GM12878 (cell line): ENCODE data around the gene GLUD1.

ENCODE experiments used
- ATF3 ChIP-seq: IDR thresholded peaks from 2 replicates; pipeline ENCODE4 v1.6.1; 2011; ENCODE audit warnings: low read depth, mild to moderate bottlenecking, low read length, moderate library complexity, borderline replicate concordance; ENCODE audit errors: extremely low read depth
- CBFB ChIP-seq: IDR thresholded peaks from 2 replicates; pipeline ENCODE4 v1.6.1; 2016; ENCODE audit warnings: antibody characterized with exemption, low read depth
- CBX5 ChIP-seq: sonication (generic); IDR thresholded peaks from 2 replicates; pipeline ENCODE4 v1.6.1; 2016; ENCODE audit warnings: low read depth, moderate library complexity, mild to moderate bottlenecking, inconsistent platforms
- CTCF ChIP-seq, 3 experiments: IDR thresholded peaks in 2 of 3; conservative IDR thresholded peaks in 1 of 3; 2 replicates each; pipeline ENCODE4 v1.5.1; 2011; ENCODE audit warnings: low read depth in 3 of 3, low read length in 3 of 3, mild to moderate bottlenecking in 3 of 3, control low read depth in 2 of 3, moderate library complexity in 2 of 3, inconsistent platforms in 1 of 3, mixed read lengths in 1 of 3; ENCODE audit not compliant: control insufficient read depth in 2 of 3, insufficient read depth in 1 of 3; ENCODE audit errors: extremely low read depth in 1 of 3
- EP300 ChIP-seq, 2 experiments: fragments of 150-350 bp in 1 of 2; IDR thresholded peaks; 2 replicates each; pipeline ENCODE4 v1.6.1; 2011 to 2012; ENCODE audit warnings: low read depth in 2 of 2, low read length in 2 of 2, borderline replicate concordance in 1 of 2, improper control_type of control experiment in 1 of 2, inconsistent platforms in 1 of 2; ENCODE audit not compliant: control insufficient read depth in 1 of 2
- ESRRA ChIP-seq: IDR thresholded peaks from 2 replicates; pipeline ENCODE4 v1.6.1; 2012; ENCODE audit warnings: mild to moderate bottlenecking, low read length, improper control_type of control experiment
- FOXK2 ChIP-seq: fragments of 450-650 bp; IDR thresholded peaks from 2 replicates; pipeline ENCODE4 v1.6.1; 2017; ENCODE audit warnings: mild to moderate bottlenecking, moderate library complexity
- GABPA ChIP-seq: IDR thresholded peaks from 2 replicates; pipeline ENCODE4 v1.6.1; 2014; ENCODE audit warnings: antibody characterized with exemption, low read depth, mild to moderate bottlenecking, inconsistent platforms
- JUND ChIP-seq: IDR thresholded peaks from 2 replicates; pipeline ENCODE4 v1.6.1; 2012; ENCODE audit warnings: low read depth, mild to moderate bottlenecking, low read length, improper control_type of control experiment, moderate library complexity
- POLR2A ChIP-seq: IDR thresholded peaks from 2 replicates; pipeline ENCODE4 v1.6.1; 2011; ENCODE audit warnings: low read depth, mild to moderate bottlenecking, low read length
- RAD21 ChIP-seq: IDR thresholded peaks from 2 replicates; pipeline ENCODE4 v1.6.1; 2011; ENCODE audit warnings: mild to moderate bottlenecking, low read depth, low read length, moderate library complexity; ENCODE audit not compliant: insufficient read depth
- RBBP5 ChIP-seq: fragments of 200-600 bp; sonication (generic); conservative IDR thresholded peaks from 2 replicates; pipeline ENCODE4 v1.6.1; 2016
- SRF ChIP-seq, 2 experiments: IDR thresholded peaks; 2 replicates each; pipeline ENCODE4 v1.6.1; 2011; ENCODE audit warnings: low read depth in 2 of 2, low read length in 2 of 2, mild to moderate bottlenecking in 1 of 2, moderate library complexity in 1 of 2
- ZNF274 ChIP-seq: IDR thresholded peaks from one replicate; pipeline ENCODE4 v1.8.0; 2011; ENCODE audit not compliant: insufficient read length, insufficient read depth

GRCh38 chr10:87060280-87060928 lies 34.2 kb downstream of the GLUD1 start:
- TF ChIP-seq RBBP5 (no peak), GABPA (no peak), CBX5 (no peak), ZNF274 (no peak), FOXK2 (no peak), CTCF (IDR thresholded peaks at IDR 0.05 in 2 of 3, conservative IDR thresholded peaks at IDR 0.05 in 1 of 3; ENCODE audit: control insufficient read depth in 2 of 3, extremely low read depth in 1 of 3, insufficient read depth in 1 of 3, low read depth in 3 of 3, low read length in 3 of 3) (no peak), POLR2A (no peak), JUND (no peak), RAD21 (no peak), ATF3 (no peak), SRF (IDR thresholded peaks at IDR 0.05; ENCODE audit: low read depth in 2 of 2, low read length in 2 of 2) (no peak), ESRRA (no peak), EP300 (IDR thresholded peaks at IDR 0.05; ENCODE audit: borderline replicate concordance in 1 of 2, control insufficient read depth in 1 of 2, low read depth in 2 of 2, low read length in 2 of 2) (no peak), CBFB (no peak)
